GM20431 (cell line): ENCODE measurements around the gene MGAT4C.

ENCODE experiments used
- in situ Hi-C: fragments of 300-500 bp; cut with MseI, MboI; formaldehyde crosslinking; loops from one replicate; pipeline ENCODE4 v1.15.0; 2020; ENCODE audit warnings: low sequenced_read_pairs; ENCODE audit not compliant: unreplicated experiment

The MGAT4C gene

DNA sequence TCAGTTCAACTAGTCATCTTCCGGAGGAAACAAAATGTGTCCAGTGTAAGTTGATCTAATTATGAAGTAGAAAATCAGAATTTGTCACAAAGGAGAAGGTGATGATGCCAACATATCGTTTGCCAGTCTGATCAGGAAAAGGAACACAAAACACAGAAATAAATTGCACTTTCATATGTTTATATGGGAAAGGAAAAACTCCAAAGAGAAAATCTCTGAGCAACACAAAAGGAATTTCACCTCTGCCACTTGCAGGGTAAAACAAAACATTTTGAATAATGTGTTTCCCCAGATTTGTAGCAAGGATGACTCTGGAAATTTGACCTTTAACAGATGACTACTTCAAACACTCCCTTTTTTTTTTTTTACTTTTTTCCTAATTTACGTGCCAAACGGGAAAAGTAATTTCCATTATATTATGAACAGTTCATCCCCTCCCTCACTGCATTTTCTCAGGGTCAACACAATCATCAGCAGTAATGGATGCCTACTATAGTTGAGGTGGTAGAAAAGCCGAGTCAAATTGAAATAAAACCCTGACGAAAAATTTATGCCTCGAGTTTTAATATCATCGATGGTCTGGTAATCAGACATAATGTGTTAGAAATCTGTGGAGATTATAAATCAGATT lies 25.6 kb downstream of the MGAT4C start:
- in situ Hi-C loops = no loop called here

DNA sequence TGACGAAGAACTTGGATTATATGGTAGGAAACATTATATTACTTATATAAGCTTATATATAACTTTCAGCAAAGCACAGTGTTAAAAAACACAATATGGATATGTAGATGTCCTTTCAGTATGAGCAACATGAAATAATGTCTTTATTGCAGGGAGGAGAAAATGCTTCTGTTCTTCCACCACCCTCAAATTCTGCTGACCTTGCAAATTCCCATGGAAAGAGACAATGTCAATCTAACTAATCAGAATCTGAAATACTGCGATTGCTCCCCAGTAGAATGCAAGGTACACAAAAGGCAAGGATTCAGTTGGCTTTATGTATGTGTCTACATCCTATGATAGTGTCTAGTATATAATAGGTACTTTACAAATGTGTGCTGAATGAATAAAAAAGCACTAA lies 26.4 kb downstream of the MGAT4C start:
- in situ Hi-C loops = no loop called here

DNA sequence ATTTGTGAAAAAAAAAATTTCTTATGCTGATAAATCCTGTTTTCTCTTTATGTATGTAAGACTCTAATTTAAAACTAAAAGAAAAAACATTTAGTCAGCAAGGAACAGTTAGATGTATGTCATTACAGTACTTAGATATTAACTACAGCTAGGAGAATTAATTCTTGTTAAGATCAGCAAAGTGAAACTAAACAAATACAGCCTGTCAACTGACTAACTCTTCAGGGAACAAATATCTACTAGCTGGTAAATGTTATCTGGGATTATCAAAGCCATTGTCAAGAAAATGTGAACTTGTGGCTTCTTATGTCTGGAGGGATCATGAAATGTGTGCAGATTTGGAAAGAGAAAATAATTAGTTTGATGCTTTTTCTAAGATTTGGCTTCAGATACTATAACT lies 27.5 kb downstream of the MGAT4C start:
- in situ Hi-C loops = no loop called here

DNA sequence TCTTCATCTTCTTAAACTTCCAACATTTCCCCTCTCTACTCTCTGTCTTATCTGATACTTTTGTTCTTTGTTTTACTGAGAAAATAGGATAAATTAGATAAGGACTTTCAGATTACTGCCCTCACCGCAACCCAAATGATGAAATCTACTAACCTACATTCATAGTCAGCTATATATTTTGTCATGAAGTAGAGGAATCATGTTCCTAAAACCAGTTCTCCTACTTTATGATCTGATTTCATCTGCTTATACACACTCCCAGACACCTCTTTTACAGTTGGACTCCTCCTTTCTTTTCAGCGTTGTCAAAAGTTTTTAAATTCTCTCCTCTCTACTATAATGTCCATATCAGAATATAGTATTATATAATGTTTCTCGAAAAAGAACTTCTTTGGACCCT lies 29.7 kb downstream of the MGAT4C start:
- in situ Hi-C loops = no loop called here

DNA sequence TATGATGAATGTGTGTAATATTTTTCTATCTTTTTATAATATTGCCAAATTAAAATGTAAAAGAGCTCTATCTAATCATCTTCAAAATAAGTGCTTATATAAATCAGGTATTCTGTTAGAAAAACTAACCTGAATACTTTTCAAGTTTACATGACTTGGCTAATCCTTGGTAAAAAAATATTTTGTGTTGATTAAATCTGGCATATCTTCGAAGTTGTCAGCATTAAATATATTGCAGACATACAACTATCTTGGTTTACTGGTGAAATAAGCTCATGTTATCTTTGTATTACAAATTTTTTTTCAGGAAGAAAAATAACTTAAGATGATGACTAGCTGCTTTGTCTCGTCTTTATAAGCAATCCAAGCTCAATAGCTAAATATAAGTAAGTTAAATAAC lies 39.6 kb downstream of the MGAT4C start:
- in situ Hi-C loops = no loop called here

DNA sequence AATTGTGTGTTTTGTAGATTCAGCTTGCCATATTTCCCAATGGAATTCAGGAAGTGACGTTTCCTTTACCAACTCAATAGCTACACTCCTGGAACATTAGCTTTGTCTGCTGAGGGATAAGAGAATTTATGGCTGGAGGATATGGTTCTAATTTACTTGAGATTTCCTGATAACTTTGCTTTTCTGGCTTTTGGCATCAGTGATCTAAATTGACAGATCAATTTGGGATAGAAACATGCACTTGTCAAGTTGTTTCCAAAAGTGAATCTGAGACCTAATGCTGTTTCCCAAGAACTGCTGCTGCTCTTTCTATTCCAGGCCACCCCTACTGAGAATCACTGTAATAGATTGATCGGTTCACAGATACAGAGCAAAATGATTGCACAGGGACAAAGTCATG lies 43.2 kb downstream of the MGAT4C start:
- in situ Hi-C loops = no loop called here

DNA sequence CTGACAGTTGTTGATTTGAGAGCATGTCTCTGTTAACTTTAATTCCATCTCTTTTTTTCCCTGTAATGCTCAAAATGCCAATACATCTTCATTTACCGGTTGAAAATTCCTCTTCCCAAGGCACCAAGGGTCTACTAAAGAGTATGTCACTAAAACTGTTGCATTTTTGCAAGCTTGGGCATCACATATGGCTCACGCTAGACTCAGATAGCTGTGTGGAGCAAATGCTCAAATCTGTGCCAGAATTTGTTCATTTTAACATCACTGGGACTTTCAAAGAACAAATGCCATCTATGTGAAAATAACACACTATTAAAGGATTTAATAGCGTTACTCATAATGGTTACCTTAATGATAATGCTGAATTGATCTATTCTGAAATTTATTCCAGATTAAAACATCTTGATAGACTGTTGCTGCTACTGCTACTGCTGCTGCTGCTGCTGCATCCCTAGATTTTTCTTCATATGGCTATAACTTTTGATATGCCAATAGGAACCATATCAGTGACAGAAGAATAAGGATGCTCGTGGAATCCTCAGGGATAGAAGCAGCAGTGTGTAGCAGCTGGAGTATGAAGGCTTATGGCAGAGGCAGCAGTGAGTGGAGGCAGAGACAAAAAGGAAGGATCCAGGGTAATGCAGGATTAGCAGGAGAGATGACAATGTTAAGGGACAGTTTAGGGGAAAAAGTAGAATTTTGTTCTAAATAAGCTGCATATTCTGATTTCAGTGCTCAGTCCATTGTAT lies 57.3 kb downstream of the MGAT4C start:
- in situ Hi-C loops = no loop called here

DNA sequence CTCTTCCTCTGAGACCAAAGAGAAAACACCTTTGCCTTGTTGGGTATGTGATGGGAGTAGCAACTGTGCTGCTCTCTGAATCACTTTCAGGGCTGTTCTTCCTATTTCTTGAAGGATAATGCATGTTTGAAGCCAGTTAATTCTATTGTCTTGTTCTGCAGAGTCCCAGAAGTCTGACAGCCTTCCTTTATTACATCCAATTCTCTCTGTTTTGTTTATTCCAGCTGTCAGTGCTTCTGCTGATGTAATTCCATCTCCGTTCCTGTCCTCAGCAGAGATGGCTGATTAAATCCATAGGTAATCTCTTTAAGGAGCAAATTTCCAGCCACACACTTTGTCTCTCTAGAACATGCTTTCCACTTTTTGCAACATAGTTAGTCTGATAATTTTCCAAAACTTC lies 59.7 kb downstream of the MGAT4C start:
- in situ Hi-C loops = no loop called here

DNA sequence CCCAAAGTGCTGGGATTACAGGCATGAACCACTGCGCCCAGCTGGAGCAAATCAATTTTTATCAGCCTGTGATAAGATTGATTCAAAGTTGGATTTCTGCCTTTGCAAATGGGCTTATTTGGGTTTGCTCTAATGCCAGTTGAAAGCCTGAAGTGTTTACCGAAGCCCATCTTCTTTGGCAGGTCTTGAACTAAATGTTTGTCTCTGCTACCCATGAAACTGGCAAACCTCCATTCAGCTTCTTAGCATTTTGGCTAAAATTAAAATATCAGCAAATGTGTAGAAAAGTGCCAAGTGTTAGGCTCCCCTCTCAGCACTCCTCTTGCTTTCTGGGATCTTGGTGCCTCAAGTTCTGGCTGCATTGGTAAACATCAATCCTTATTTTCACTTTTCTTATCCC lies 61.5 kb downstream of the MGAT4C start:
- in situ Hi-C loops = no loop called here

DNA sequence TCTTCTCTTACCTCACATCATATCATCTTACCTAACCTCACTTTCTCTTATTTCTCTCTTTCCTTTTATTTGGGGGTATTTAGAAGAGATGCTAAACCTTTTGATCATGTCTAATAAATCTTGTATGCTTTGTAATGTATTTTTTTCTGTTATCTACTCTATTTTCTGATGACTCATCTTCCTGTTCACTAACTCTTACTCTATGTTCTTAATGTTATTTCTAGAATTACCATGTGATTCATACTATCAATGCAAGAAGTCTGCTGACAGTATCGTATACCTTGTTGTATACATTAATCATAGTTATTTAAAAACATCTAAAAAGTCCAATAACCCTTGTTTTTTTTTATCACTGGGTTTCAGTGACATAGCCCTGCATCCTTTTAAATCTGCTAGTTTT lies 62.3 kb downstream of the MGAT4C start:
- in situ Hi-C loops = no loop called here

DNA sequence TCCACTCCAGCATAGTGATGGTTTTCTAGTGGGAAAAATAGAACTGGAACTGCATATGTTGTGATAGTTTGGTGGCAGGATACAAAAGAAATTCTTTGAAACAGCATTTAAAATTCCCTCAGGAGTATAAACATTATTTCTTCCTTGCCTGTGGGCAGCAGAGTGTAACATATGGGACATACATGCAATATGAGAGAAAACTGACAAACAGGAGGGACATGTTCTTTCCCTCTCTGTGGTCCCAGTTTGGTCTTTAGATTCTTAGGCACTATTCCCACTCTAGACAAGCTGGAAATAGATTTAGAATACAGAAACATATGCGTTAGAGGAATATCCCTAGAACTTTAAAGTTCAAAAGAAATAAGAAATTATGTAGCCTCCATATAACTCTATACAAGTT lies 68.0 kb downstream of the MGAT4C start:
- in situ Hi-C loops = no loop called here

DNA sequence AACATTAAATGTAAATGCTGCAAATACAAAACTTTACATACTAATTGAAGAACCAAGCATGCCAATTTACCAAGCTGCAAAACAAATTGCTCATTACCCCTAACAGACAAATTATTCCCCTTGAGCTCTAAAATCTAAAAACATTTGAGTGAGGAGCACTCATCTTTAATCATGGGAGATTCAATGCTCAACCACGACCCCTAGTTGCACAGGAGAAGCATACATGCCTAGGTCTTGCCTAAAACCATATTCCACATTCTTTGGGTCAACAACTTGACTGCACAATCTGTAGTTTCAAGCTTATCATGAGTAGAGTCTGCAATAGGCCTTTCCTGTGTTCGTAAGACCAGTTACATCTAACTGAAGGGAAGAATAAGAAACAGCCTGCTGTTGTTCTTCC lies 69.7 kb downstream of the MGAT4C start:
- in situ Hi-C loops = no loop called here

DNA sequence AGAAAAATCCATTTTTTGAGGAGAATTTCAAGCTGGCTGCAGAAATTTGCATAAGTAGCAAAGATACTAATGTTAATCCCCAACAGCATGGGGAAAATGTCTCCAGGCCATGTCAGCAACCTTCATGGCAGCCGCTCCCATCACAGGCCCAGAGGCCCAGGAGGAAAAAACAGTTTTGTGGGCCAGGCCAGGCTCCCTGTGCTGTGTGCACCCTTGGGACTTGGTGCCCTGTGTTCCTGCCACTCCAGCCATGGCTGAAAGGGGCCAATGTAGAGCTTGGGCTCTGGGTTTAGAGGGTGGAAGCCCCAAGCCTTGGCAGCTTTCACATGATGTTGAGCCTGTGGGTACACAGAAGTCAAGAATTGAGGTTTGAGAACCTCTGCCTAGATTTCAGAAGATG lies 76.3 kb downstream of the MGAT4C start:
- in situ Hi-C loops = no loop called here

DNA sequence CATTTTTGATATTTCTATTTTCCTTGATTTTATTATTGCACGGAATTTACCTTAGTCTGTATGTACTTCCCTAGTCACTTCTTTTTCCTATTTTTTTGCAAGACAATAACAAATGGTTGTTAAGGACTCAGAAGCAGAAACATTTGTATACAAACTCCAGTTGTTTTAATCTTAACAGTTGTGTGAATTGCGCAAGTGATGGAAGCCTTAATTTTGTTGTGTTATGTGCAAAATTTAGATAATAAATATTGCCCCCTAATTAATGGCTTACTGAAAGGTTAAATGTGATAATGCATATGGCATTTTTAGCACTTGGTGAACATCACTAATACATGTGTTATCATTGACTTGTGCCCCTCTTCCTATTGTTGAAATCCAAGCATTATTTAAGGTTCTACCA lies 82.0 kb downstream of the MGAT4C start:
- in situ Hi-C loops = no loop called here

DNA sequence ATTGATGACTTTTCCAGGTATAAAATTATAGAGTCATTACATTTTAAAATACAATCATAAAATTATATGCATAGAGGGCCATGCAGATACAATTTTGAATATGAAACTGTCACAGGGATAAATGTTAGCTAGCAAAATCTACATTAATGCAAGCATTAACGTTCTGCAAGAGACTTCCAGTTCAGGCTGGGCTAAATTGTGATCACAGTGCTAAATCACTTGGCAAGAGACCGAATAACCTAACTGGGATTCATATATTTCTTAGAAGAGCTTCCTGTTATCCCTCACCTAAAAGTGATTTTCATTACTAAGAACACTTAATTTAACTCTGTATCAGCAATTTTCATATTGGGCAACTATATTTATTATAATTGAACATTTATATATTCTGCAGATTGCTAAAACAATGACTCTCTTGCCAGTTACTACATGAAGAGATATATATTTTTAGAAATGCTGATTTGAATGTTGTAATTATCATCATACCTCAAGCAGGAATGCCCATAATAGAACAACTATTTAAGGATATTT lies 83.2 kb downstream of the MGAT4C start:
- in situ Hi-C loops = no loop called here

DNA sequence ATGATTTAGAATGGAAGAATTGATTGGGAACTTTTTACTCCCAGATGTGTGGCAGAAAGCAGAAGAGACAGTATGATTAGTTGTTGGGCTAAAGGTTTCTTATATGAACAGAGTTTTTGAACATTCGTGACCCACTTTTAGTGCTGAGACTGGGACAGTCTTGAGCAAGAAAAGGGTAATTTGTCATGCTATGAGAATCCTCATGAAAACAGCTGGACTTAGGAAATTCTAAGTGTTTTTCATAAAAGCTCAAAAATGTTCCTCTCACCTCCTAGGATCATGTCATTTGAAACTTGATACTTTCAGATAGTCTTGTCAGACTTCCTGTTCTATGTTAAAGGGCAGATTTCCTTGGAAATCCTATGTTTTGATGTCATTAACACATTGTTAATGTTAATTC lies 86.1 kb downstream of the MGAT4C start:
- in situ Hi-C loops = no loop called here

DNA sequence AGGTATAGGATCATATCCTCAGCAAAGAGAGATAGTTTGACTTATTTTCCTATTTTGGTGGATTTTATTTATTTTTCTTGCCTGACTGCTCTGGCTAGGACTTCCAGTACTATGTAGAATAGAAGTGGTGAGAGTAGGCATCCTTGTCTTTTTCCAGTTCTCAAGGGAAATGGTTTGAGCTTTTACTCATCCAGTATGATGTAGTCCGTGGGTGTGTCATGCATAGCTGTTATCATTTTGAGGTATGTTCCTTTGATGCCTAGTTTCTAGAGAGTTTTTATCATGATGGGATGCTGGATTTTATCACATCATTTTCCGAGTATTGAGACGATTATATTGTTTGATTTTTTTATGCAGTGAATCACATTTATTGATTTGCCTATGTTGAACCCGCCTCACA lies 97.2 kb downstream of the MGAT4C start:
- in situ Hi-C loops = no loop called here

DNA sequence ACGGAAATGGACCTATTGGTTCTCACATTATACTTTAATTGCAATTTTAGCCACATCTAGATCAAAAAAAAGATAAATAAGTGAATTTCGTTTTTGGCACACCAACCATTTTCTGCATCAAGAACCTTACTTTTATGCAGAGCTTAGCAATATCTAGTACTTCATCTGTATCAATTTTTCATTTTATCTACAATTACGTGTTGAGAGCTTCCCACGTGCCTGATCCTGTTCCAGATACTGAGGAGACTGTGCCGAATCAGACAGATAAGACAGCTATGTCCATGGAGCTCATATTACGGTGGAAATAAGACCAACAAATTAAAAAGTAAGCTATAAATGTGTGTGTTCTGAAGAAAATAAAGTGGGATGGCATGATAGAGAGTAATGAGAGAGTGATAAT lies 101.6 kb downstream of the MGAT4C start:
- in situ Hi-C loops = no loop called here

DNA sequence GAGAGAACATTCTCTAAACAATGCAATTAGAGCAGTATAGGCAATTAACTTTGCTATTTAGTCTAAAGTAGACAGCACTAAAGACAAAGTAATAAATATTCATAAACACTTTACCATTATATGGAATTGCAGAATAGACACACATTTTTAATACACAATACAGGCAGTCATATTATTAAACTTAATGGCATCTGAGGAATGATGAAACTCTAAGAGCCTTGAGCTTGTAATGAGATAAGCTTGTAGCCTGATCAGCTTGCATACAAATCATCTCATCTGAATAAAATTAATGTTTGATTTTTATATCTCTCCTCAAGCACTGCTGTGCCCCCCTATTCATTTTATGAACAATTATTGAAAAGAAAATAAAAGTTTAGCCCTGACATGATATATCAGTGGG lies 107.6 kb downstream of the MGAT4C start:
- in situ Hi-C loops = no loop called here

DNA sequence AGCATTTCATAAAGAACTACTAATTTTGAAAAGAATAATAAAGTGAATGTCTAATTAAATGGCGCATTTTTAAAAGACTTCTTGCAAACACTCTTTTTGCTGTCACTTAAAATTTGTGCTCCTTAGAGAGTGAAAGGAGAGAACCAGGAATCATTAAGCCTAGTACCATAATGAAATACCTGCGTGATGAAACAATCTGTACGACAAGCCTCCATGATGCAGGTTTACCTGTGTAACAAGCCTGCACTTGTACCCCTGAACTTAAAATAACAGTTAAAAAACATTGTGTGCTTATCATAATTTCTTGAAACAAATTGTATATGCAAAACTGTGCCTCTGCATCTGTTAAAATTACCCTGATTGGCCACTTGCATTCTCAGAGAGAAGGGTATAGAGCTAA lies 108.1 kb downstream of the MGAT4C start:
- in situ Hi-C loops = no loop called here

DNA sequence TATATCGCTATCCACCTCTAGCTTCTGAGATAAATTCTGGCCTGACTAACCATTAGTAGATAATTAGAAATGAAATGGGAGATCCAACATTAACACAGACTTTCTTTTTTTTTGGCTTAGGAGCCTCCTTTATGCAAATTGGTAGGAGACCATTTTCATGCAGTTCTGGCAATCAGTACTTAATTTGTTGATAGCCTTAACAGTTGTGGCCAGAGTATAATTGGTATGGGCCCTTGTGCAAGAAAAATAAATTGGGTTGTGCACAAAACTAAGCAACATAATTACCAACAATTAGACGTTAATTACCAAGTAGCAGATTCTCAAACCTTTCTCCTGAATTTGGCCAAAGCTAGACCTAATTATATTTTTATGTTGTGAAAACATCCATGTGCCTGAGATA lies 111.0 kb downstream of the MGAT4C start:
- in situ Hi-C loops = no loop called here

DNA sequence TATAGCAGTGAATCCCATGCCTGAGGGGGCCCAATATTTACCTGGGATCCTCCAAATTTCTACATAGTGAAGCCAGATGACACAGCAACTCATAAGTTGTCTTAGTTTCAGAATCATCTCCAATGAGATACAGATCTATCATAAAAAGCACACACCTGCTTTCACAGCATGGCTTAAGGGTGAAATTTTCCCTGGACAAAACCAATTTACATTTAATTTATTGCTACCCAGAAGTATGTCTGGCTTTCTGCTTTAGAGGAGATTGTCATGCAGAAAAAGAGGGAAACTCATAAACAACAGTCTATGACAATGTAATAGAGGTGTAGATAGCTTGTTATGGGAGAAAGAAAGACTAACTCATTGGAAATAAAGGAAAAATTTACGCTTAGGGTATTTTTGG lies 113.0 kb downstream of the MGAT4C start:
- in situ Hi-C loops = no loop called here
